GM12873 (cell line): ENCODE results near the gene ZNF429.

Experiments used
- TF ChIP-seq, protein P1 (sequence below): IDR thresholded peaks from 2 replicates; pipeline ENCODE4 v1.5.1; 2012; ENCODE audit warnings: low read depth, mild to moderate bottlenecking, moderate library complexity, low read length, control low read depth; ENCODE audit not compliant: insufficient read depth; ENCODE audit errors: missing control alignments

The ZNF429 gene

GRCh38 chr19:21595185-21595584 is 89.8 kb downstream of the ZNF429 start:
- TF ChIP-seq, protein P1, sequence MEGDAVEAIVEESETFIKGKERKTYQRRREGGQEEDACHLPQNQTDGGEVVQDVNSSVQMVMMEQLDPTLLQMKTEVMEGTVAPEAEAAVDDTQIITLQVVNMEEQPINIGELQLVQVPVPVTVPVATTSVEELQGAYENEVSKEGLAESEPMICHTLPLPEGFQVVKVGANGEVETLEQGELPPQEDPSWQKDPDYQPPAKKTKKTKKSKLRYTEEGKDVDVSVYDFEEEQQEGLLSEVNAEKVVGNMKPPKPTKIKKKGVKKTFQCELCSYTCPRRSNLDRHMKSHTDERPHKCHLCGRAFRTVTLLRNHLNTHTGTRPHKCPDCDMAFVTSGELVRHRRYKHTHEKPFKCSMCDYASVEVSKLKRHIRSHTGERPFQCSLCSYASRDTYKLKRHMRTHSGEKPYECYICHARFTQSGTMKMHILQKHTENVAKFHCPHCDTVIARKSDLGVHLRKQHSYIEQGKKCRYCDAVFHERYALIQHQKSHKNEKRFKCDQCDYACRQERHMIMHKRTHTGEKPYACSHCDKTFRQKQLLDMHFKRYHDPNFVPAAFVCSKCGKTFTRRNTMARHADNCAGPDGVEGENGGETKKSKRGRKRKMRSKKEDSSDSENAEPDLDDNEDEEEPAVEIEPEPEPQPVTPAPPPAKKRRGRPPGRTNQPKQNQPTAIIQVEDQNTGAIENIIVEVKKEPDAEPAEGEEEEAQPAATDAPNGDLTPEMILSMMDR, result no peak

DNA sequence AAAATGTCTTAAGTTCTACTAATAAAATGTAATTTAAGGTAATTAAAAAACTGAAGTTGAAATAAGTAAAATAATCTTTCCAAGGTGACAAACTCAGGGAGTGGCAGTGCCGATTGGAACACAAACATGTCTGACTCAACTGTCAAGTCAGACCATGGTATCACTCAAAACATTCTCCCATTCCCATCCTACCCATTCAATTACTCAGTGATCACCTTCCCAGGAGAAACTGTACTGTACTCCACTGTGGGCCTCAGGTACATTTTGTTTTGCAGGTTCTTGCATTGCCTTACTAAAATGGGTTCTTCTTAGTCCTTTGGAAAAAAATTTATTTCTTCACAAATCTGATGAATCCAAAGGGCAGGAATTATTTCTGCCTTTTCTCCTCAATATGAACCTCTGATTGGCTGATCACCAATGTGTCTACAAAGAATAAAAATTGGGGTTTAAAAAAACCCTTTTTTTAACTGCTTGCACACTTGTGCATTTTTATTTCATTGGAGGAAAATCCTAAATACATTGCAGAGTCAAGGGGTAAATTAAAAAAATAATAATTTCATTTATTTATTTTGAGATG is 96.8 kb downstream of the ZNF429 start:
- TF ChIP-seq, protein P1, result no peak

- TF ChIP-seq, protein P1, result no peak
Observed at GRCh38 chr19:21603431-21604231, 98.2 kb downstream of the ZNF429 start.

DNA sequence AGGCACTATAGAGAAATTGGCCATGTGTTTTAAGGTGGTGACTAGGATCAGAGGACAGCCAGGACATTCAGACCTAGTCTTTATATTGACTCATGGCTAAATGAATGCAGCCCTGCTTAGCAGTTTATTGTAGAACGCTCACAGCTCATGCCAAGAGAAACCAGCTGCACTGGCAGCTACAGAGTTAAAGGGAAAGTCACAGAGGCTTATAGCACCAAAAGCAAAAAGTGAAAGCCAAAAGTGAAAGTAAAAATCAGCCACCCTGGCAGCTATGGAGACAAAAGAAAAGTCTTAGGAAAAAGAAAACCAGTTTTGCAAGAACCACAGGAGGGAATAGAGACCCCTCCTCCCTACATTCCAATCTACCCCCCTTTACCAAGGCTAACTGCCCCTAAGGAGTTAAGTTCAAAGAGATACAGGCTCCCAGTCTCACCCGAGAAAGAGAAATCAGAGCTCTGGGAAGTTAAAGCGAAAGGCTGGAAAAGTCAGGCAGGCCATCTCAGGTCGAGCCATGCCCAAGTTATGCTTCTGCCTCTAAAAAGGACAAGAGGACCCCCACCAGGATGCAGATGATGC is 99.0 kb downstream of the ZNF429 start:
- TF ChIP-seq, protein P1, result no peak
